Lower leg skin (tissue), 3 donors: ENCODE data around the gene STAT3.

Source experiments
- CTCF ChIP-seq, 3 donors: fragments of 450-650 bp; IDR thresholded peaks; one replicate each; pipeline ENCODE4 v1.5.1; 2016; ENCODE audit warnings: antibody characterized with exemption in 3 of 3, mild to moderate bottlenecking in 3 of 3, moderate library complexity in 2 of 3
- POLR2A ChIP-seq, 2 donors: fragments of 450-650 bp; IDR thresholded peaks; one replicate each; pipeline ENCODE4 v1.6.1; 2016 to 2017; ENCODE audit warnings: antibody characterized with exemption in 2 of 2, mild to moderate bottlenecking in 1 of 2, moderate library complexity in 1 of 2

DNA sequence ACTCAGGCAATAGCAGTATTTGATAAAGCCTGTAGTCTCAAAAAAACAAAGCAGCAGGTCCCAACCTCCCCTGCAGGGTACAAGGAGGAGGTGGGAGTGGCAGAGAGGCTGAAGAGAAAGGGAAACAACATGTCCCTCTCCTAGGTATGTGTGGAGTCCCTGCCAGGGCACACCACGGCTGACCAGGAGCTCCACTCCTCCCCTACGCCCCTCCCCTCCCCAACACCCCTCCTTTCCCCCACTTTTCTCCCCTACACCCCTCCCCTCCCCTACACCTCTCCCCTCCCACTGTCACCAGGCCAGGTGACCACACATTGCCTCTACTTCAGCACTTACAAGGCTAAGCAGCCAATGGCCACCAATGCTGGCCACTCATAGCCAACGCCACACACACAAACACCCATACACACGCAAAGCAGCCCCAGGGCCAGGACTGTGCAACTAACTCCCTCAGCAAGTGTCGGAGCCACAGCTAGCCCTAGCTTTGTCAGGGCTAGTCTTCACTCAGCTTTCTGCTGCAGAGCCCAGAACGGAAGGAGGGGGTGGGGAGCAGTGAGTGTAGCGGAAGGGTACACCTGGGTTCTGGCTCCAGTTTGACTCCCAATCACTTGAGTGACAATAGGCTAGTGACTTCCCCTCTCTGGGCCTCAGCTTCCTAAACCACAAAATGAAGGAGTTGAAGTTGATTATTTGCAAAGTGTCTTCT, 26.6 kb upstream of the STAT3 start:
- no peak for TF ChIP-seq POLR2A (IDR thresholded peaks at IDR 0.05)
- TF ChIP-seq CTCF (IDR thresholded peaks at IDR 0.05), result no peak
